ENCODE measurements around the gene TEX53.

Gene TEX53

GRCh38 chr9:114657705-114658104, at the start of gene TEX53:
TEX53 (minus strand) TSS chr9:114657805; CDS start chr9:114657774, 31 bp downstream.
- no peak for DNase-seq (ENCODE audit: low read depth in 2 of 2)

- DNase-seq (ENCODE audit: low read depth in 2 of 2): no peak
Measured at GRCh38 chr9:114706711-114707110, 49.1 kb upstream of the TEX53 start.

GRCh38 chr9:114701988-114702387, 44.4 kb upstream of the TEX53 start:
- no peak for DNase-seq (ENCODE audit: low read depth in 2 of 2)

GRCh38 chr9:114697951-114698351, 40.3 kb upstream of the TEX53 start:
- no peak for DNase-seq (ENCODE audit: low read depth in 2 of 2)

GRCh38 chr9:114696814-114697544, 39.4 kb upstream of the TEX53 start:
- no peak for DNase-seq (ENCODE audit: low read depth in 2 of 2)

GRCh38 chr9:114695948-114696347, 38.3 kb upstream of the TEX53 start:
- DNase-seq (ENCODE audit: low read depth in 2 of 2): no peak

- DNase-seq (ENCODE audit: low read depth in 2 of 2): no peak
Measured at GRCh38 chr9:114694719-114695269, 37.2 kb upstream of the TEX53 start.

GRCh38 chr9:114694146-114694545, 36.5 kb upstream of the TEX53 start:
- DNase-seq (ENCODE audit: low read depth in 2 of 2): no peak

GRCh38 chr9:114693248-114693855, 35.7 kb upstream of the TEX53 start:
- DNase-seq (ENCODE audit: low read depth in 2 of 2): no peak

- DNase-seq (ENCODE audit: low read depth in 2 of 2): no peak
Measured at GRCh38 chr9:114691956-114692295, 34.3 kb upstream of the TEX53 start.

- DNase-seq (ENCODE audit: low read depth in 2 of 2): peak; percentile 44 to 59
Measured at GRCh38 chr9:114691046-114691955, 33.7 kb upstream of the TEX53 start.

GRCh38 chr9:114690308-114690707, 32.7 kb upstream of the TEX53 start:
- DNase-seq (ENCODE audit: low read depth in 2 of 2): no peak

GRCh38 chr9:114689813-114690212, 32.2 kb upstream of the TEX53 start:
- no peak for DNase-seq (ENCODE audit: low read depth in 2 of 2)

GRCh38 chr9:114688909-114689610, 31.5 kb upstream of the TEX53 start:
- no peak for DNase-seq (ENCODE audit: low read depth in 2 of 2)

GRCh38 chr9:114688379-114688778, 30.8 kb upstream of the TEX53 start:
- no peak for DNase-seq (ENCODE audit: low read depth in 2 of 2)

- DNase-seq (ENCODE audit: low read depth in 2 of 2): no peak
Measured at GRCh38 chr9:114687034-114687433, 29.4 kb upstream of the TEX53 start.

GRCh38 chr9:114685951-114686350, 28.3 kb upstream of the TEX53 start:
- DNase-seq (ENCODE audit: low read depth in 2 of 2): no peak

GRCh38 chr9:114684036-114684435, 26.4 kb upstream of the TEX53 start:
- no peak for DNase-seq (ENCODE audit: low read depth in 2 of 2)

- no peak for DNase-seq (ENCODE audit: low read depth in 2 of 2)
Measured at GRCh38 chr9:114682846-114683245, 25.2 kb upstream of the TEX53 start.

GRCh38 chr9:114681594-114682332, 24.2 kb upstream of the TEX53 start, which contains the start of gene TEX48:
TEX48 (minus strand) TSS chr9:114682192; CDS start chr9:114671723, 10,469 bp downstream.
- peak; percentile 48 to 83 for DNase-seq (ENCODE audit: low read depth in 2 of 2)
